Ramos (cell line): ENCODE measurements around the gene SYNRG.

Experiments used
- in situ Hi-C: fragments of 300-500 bp; cut with MboI; formaldehyde crosslinking; loops from one replicate; pipeline ENCODE4 v1.14.3; 2022; ENCODE audit warnings: low sequenced_read_pairs; ENCODE audit not compliant: unreplicated experiment

SYNRG gene

GRCh38 chr17:37605081-37605480 lies 4.1 kb downstream of the SYNRG start:
- in situ Hi-C loops: no loop called here

- in situ Hi-C loops: no loop called here
These were observed 4.7 kb downstream of the SYNRG start for GRCh38 chr17:37604556-37604955.

GRCh38 chr17:37598145-37598544 lies 11.1 kb downstream of the SYNRG start:
- in situ Hi-C loops: no loop called here

GRCh38 chr17:37592291-37592690 lies 16.9 kb downstream of the SYNRG start:
- in situ Hi-C loops: no loop called here

- in situ Hi-C loops: no loop called here
These were observed 24.2 kb downstream of the SYNRG start for GRCh38 chr17:37585066-37585465.

- in situ Hi-C loops: no loop called here
These were observed 32.9 kb downstream of the SYNRG start for GRCh38 chr17:37576281-37576680.

GRCh38 chr17:37574427-37574826 lies 34.8 kb downstream of the SYNRG start:
- in situ Hi-C loops: no loop called here

- in situ Hi-C loops: no loop called here
These were observed 37.5 kb downstream of the SYNRG start for GRCh38 chr17:37571674-37572073.

GRCh38 chr17:37570527-37571093 lies 38.6 kb downstream of the SYNRG start:
- in situ Hi-C loops: no loop called here

GRCh38 chr17:37568350-37569053 lies 40.7 kb downstream of the SYNRG start:
- in situ Hi-C loops: no loop called here

GRCh38 chr17:37567538-37567937 lies 41.7 kb downstream of the SYNRG start:
- in situ Hi-C loops: no loop called here

- in situ Hi-C loops: no loop called here
These were observed 42.1 kb downstream of the SYNRG start for GRCh38 chr17:37567137-37567536.

- in situ Hi-C loops: no loop called here
These were observed 45.0 kb downstream of the SYNRG start for GRCh38 chr17:37564252-37564651.

GRCh38 chr17:37562016-37562745 lies 47.0 kb downstream of the SYNRG start:
- in situ Hi-C loops: no loop called here

GRCh38 chr17:37558299-37558698 lies 50.9 kb downstream of the SYNRG start:
- in situ Hi-C loops: no loop called here

GRCh38 chr17:37557482-37557881 lies 51.7 kb downstream of the SYNRG start:
- in situ Hi-C loops: no loop called here

GRCh38 chr17:37555386-37555785 lies 53.8 kb downstream of the SYNRG start:
- in situ Hi-C loops: no loop called here

- in situ Hi-C loops: no loop called here
These were observed 55.7 kb downstream of the SYNRG start for GRCh38 chr17:37553401-37553966.

- in situ Hi-C loops: no loop called here
These were observed 57.4 kb downstream of the SYNRG start for GRCh38 chr17:37551788-37552187.

- in situ Hi-C loops: no loop called here
These were observed 61.2 kb downstream of the SYNRG start for GRCh38 chr17:37547986-37548385.

- in situ Hi-C loops: no loop called here
These were observed 62.9 kb downstream of the SYNRG start for GRCh38 chr17:37546302-37546701.
